Measurements from ENCODE around the gene ASTL.

ASTL gene

DNA sequence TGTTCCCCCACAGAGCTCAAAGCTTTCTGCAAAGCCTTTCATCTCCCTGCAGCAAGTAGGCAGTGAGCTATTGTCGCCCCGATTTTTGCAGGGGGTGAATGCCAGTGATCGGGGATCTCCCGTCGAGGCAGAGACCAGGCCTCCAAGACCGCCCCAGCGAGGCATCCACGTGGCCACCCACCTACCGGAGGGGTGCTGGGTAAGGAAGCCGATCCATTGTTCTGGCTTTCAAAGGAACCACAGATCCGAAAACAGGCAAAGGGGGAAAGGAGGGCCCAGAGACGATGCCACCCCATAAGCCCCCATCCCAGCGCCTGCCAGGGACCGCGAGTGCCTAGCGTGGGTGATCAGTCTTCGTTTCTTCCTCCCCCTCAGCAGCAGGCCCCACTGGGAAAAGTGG, 24.4 kb downstream of the ASTL start:
- TF ChIP-seq, protein P1, sequence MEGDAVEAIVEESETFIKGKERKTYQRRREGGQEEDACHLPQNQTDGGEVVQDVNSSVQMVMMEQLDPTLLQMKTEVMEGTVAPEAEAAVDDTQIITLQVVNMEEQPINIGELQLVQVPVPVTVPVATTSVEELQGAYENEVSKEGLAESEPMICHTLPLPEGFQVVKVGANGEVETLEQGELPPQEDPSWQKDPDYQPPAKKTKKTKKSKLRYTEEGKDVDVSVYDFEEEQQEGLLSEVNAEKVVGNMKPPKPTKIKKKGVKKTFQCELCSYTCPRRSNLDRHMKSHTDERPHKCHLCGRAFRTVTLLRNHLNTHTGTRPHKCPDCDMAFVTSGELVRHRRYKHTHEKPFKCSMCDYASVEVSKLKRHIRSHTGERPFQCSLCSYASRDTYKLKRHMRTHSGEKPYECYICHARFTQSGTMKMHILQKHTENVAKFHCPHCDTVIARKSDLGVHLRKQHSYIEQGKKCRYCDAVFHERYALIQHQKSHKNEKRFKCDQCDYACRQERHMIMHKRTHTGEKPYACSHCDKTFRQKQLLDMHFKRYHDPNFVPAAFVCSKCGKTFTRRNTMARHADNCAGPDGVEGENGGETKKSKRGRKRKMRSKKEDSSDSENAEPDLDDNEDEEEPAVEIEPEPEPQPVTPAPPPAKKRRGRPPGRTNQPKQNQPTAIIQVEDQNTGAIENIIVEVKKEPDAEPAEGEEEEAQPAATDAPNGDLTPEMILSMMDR (IDR thresholded peaks at IDR 0.05; ENCODE audit: borderline replicate concordance, insufficient read depth, low read depth, low read length), result no peak
- H3K4me3 ChIP-seq (ENCODE audit: low read depth, low read length), result no peak overlapping the region

DNA sequence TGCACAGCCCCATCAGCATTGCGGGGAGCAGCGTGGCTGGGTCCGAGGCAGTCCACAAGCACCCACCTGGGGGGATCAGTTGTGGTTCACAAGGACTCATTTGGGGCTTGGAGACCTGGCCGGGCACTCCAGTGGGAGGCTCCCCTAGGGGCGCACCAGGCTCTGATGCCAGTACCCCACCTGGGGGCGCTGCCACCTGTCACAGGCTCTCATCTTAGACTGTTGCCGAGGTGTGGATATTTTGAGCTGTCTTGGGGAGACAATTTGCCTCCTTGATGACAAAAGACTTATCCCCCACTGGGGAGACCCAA, 25.0 kb downstream of the ASTL start:
- TF ChIP-seq, protein P1 (IDR thresholded peaks at IDR 0.05; ENCODE audit: borderline replicate concordance, insufficient read depth, low read depth, low read length), result peak; percentile 33; the same call in 1 of the 2 replicates

DNA sequence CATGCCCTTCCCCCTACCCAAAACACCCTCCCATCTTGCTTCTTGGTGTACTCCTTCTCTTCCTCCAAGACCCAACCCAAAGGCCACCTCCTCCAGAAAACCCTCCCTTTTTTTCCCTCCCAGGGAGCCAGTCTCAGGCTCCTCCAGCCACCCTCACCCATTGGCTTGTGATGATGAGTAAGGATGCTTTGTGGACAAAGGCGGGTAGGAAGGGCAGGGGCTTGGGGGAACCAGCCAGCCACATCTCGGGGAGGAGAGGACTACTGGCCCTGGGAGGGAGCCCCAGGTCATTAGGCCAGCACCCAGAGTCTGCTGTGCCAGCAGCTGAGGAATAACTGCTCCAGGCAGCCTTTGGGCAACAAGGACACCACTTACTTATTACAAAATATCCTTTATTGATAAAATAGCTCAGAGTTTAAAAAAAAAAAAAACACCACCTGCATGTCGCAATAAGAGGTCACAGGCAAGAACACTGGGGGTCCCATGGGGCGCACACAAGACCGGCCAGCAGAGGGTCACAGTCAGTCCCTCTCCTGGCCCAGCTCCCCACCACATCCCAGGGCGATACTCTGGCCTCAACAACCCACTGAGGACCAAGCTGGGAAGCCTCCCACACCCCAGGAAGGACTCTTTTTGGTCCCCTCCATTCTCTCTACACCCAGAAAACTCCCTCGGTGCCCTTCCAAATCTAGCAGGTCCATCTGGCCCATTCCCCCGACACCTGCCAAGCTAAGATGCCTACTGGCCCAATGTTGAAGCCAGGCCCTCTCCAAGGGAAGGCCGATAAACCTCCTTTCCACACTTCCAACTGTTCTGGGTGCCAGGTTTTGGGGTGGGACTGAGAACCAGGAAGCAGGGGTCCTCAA, 25.6 kb downstream of the ASTL start:
- no peak overlapping the region for H3K4me3 ChIP-seq (ENCODE audit: low read depth, low read length)
- TF ChIP-seq, protein P1 (IDR thresholded peaks at IDR 0.05; ENCODE audit: borderline replicate concordance, insufficient read depth, low read depth, low read length), result no peak

More for the DNA sequence above, 25.0 kb downstream of the ASTL start:
- no peak overlapping the region for H3K4me3 ChIP-seq (ENCODE audit: low read depth, low read length)

DNA sequence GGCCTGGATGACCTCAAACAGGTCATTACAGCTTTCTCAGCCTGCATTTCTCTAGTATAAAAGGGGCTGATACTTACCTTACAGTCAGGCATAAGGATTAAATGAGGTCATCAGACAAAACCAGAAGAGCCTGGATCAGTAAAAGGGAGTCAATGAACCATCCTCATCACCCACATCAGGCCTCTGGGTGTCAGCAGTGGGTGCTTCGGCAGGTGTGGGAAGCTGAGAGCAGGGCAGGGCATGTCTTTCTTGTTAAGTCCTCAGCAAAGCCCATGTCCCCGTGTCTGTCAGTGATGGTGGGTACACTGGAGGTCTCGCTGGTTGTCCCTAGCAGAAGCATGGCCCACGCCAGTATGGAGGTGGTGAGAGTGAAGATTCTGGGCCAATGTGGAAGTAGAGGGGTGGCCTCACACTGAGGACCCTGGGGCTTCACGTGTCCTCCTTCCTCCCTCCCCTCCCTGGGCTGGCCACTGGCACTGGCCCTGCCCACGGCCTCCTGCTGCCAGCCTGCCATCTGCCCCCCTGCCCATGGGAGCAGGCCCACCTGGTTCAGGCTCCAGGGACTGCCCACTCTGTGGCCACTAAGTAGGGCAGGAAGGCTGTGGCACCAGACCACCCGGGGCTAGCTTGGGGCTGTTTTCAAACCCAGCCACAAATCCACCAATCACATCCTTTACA, 26.3 kb downstream of the ASTL start:
- no peak overlapping the region for H3K4me3 ChIP-seq (ENCODE audit: low read depth, low read length)
- TF ChIP-seq, protein P1 (IDR thresholded peaks at IDR 0.05; ENCODE audit: borderline replicate concordance, insufficient read depth, low read depth, low read length), result no peak

DNA sequence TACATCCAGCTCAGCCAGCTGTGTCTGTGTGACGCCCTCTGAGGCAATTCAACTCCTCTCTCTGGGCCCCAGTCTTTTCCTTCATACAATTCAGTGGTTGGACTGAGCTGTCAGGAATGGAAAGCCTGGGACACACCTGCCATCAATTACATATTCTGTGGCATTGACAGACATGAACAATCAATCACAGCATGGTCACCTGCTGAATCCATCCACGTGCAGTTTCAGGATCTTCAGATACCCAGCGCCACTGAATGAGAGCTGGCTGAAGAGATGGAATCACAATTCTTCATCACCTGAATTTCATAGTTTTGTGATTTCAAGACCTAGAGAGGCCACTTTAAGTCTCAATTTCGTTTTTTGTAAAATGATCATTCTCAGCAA, 27.1 kb downstream of the ASTL start:
- TF ChIP-seq, protein P1 (IDR thresholded peaks at IDR 0.05; ENCODE audit: borderline replicate concordance, insufficient read depth, low read depth, low read length), result no peak
- H3K4me3 ChIP-seq (ENCODE audit: low read depth, low read length), result no peak overlapping the region

DNA sequence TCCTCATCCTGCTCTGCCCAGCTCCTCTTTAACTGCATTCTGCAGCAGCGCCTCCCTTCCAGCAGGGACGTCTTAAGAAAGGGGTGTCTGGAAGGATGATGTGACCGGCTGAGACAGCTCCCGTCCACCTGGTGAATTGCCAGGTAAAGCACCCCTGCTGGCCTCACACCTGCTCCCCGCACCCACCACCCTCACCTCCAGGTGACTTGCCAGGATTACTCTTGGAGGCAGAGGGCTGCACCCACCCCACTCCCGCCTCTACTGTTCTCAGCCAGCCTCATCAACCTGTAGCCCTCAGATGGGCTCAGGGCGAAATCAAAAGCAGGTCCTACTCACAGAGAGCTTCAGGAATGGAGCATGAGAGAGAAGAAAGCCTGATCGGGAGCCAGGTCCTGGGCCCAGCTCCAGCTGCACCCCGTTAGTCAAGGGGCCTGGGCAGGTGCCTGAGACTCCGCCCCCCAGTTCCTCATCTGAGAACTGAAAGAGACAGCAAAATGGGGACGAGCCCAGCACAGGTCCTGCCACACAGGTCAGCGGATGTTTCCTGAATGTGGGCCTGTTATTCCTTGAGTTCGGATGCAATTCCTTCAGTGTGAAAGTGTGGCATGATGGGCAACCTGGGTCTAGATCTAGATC, 27.6 kb downstream of the ASTL start:
- TF ChIP-seq, protein P1 (IDR thresholded peaks at IDR 0.05; ENCODE audit: borderline replicate concordance, insufficient read depth, low read depth, low read length), result no peak
- H3K4me3 ChIP-seq (ENCODE audit: low read depth, low read length), result no peak overlapping the region
